ENCODE results near the gene ZNF33B. TPM values are rescaled to one million over a fixed set of nuclear protein-coding genes. Genes with fewer than 3 reads are reported as not detected.
"Not testable (repeated sequence)": the region's sequence is repeated elsewhere in the genome, so short reads cannot be mapped to it uniquely, and the experiment has no call there.

The ZNF33B gene
- total RNA-seq, 1 donor = 5.3 TPM

DNA sequence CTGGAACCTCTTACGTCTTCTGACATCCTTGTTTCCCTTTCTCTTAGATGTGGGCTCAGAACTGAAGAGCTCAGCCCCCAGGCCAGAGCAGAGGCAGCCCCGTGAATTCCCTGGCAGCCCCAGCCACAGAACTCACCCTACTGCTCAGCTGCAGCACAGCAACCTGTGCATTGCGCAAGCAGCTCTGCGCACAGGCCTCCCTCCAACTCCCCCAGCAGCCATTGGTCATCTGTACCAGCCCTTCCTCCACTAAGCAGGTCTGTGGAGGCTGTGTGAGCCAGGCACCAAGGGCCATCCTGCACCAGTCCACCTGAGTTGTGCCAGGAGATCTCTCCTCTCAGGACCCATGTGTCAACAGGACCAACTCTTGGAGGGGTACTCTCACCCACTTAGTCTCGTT is 54.5 kb downstream of the ZNF33B start:
- H3K4me3 ChIP-seq (ENCODE audit: low read depth, low read length) = no peak overlapping the region
- TF ChIP-seq, protein P1, sequence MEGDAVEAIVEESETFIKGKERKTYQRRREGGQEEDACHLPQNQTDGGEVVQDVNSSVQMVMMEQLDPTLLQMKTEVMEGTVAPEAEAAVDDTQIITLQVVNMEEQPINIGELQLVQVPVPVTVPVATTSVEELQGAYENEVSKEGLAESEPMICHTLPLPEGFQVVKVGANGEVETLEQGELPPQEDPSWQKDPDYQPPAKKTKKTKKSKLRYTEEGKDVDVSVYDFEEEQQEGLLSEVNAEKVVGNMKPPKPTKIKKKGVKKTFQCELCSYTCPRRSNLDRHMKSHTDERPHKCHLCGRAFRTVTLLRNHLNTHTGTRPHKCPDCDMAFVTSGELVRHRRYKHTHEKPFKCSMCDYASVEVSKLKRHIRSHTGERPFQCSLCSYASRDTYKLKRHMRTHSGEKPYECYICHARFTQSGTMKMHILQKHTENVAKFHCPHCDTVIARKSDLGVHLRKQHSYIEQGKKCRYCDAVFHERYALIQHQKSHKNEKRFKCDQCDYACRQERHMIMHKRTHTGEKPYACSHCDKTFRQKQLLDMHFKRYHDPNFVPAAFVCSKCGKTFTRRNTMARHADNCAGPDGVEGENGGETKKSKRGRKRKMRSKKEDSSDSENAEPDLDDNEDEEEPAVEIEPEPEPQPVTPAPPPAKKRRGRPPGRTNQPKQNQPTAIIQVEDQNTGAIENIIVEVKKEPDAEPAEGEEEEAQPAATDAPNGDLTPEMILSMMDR (IDR thresholded peaks at IDR 0.05; ENCODE audit: insufficient read depth, low read length) = no peak
- DNase-seq (ENCODE audit: low read depth) = no peak

DNA sequence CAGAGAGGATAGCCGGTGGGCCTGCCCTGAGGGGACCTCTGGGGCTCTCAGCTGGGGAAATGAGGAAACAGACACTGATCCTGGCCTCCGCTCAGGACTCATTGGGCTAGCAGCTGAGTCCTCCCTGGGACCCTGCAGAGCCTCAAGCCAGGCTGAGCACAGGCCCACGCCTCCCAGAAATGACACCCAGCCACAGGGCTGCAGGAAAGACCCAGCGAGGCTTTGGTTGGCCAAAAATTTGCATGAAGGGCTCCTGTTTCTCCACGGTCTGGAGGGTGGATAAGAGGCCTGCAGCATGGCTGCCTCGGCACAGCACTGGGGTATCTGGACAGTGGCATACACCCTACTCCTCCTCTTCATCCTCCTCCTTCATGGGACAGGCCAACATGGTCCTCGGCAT is 60.4 kb downstream of the ZNF33B start:
- DNase-seq (ENCODE audit: low read depth) = no peak
- H3K4me3 ChIP-seq (ENCODE audit: low read depth, low read length) = no peak overlapping the region
- TF ChIP-seq, protein P1 (IDR thresholded peaks at IDR 0.05; ENCODE audit: insufficient read depth, low read length) = no peak

- TF ChIP-seq, protein P1 (IDR thresholded peaks at IDR 0.05; ENCODE audit: insufficient read depth, low read length) = no peak
- no peak overlapping the region for H3K4me3 ChIP-seq (ENCODE audit: low read depth, low read length)
- no peak for DNase-seq (ENCODE audit: low read depth)
Measured at GRCh38 chr10:42576338-42576737, 62.0 kb downstream of the ZNF33B start.

DNA sequence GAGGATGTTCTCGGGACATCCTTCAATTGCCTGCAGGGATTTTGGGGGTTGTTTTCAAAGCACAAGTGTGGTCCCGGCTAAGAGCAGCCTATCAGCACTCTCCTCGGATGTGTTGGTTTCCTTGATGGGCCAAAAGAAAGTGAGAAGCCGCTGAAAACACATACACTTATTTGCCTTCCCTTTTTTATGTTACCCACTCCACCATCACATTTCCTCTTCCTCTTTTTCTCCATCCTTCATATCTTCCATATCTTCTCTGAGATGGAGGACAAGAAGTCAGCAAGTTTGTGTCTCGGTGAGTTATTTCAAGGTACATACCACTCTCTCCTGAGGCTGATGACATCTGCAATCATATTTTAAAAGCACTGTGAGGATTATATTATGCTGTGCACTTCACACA is 64.0 kb downstream of the ZNF33B start:
- no peak overlapping the region for H3K4me3 ChIP-seq (ENCODE audit: low read depth, low read length)
- no peak for DNase-seq (ENCODE audit: low read depth)
- TF ChIP-seq, protein P1 (IDR thresholded peaks at IDR 0.05; ENCODE audit: insufficient read depth, low read length) = no peak

DNA sequence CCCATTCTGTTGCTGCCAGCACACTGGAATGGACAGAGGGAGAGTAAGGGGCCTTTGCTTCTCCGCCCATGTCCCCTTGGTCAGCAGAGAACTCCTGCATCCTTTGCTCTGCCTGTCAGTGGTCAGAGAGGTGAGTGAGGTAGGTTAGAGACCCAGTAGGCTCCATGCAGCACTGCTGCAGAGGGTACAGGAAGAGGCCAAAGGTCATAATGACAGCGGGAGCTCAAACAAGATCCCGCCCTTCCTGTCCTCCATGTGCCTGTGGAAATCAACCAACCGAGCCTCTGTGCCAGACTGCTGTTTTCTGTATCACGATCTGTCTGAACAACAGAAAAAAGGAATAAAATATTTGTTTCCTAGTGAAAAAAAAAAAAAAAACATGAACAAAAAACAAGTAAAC is 81.4 kb downstream of the ZNF33B start:
- H3K4me3 ChIP-seq (ENCODE audit: low read depth, low read length) = no peak overlapping the region
- TF ChIP-seq, protein P1 (IDR thresholded peaks at IDR 0.05; ENCODE audit: insufficient read depth, low read length) = no peak
- no peak for DNase-seq (ENCODE audit: low read depth)

DNA sequence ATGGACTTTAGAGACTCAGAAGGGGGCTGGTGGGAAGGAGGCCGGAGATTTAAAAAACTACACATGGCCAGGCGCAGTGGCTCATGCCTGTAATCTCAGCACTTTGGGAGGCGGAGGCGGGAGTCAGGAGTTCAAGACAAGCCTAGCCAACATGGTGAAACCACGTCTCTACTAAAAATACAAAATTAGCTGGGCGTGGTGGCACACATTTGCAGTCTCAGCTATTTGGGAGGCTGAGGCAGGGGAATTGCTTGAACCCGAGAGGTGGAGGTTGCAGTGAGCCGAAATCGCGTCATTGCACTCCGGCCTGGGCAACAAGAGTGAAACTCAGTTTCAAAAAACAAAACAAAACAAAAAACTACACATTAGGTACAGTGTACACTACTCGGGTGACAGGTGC is 84.8 kb downstream of the ZNF33B start:
- not testable (repeated sequence) for DNase-seq (ENCODE audit: low read depth); H3K4me3 ChIP-seq (ENCODE audit: low read depth, low read length)

GRCh38 chr10:42553064-42553407 is 85.3 kb downstream of the ZNF33B start:
- peak overlapping the region; percentile 68 for H3K4me3 ChIP-seq (ENCODE audit: low read depth, low read length)
- TF ChIP-seq, protein P1 (IDR thresholded peaks at IDR 0.05; ENCODE audit: insufficient read depth, low read length) = no peak
- DNase-seq (ENCODE audit: low read depth) = no peak

All from fibroblast of the aortic adventitia (primary cell).